Measurements from ENCODE around the gene ZNF599. TPM values are rescaled to one million over a fixed set of nuclear protein-coding genes. Genes with fewer than 3 reads are reported as not detected.

The ZNF599 gene
- total and polyA plus RNA-seq, 2 experiments from 2014 or later = 3.6 to 6.0 TPM

DNA sequence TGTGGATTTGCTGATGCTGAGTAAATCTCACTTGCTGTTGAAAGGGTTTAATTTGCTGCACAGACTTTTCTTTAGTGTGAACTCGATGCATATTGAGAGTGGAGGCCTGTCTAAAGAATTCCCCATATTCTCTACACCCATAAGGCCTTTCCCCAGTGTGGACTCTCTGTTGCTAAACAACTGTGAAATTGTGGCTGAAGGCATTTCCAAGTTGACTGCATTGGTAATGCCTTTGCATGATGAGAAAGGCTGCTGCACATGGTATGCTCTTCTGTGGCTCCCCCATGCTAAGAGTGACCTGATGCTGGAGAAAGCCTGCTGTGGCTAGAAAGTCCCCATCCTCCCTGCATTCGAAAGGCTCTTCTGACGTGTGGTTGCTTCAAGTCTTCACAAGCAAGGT, 6.6 kb upstream of the ZNF599 start:
- H3K27ac Mint-ChIP-seq = no peak overlapping the region
- no peak for TF ChIP-seq REST (IDR thresholded peaks at IDR 0.05; ENCODE audit: unreplicated experiment)
- no peak for TF ChIP-seq ZNF331 (CRISPR knock-in tag; IDR thresholded peaks at IDR 0.05; ENCODE audit: low read depth)
- TF ChIP-seq ZNF114 (CRISPR knock-in tag; IDR thresholded peaks at IDR 0.05) = no peak
- TF ChIP-seq NANOG (IDR thresholded peaks at IDR 0.05; ENCODE audit: borderline replicate concordance) = no peak
- TF ChIP-seq EZH2 (IDR thresholded peaks at IDR 0.05; ENCODE audit: low read depth, unreplicated experiment) = no peak
- TF ChIP-seq EZH2phosphoT487 (IDR thresholded peaks at IDR 0.05; ENCODE audit: unreplicated experiment) = no peak
- TF ChIP-seq STAT1 (IDR thresholded peaks at IDR 0.05; ENCODE audit: unreplicated experiment) = no peak
- ATAC-seq = no peak

GRCh38 chr19:34778342-34778741, 5.3 kb upstream of the ZNF599 start:
- Histone ChIP-seq H3K4me3 (no peak overlapping the region), H3K79me2 (replicated peaks; ENCODE audit: insufficient read depth) (no peaks in the 10 kb centered on the region), H3K4me2 (no peak overlapping the region), H2AFZ (no peak overlapping the region), H3K27ac (ENCODE audit: low read depth) (no peak overlapping the region), H4K20me1 (replicated peaks; ENCODE audit: insufficient read depth) (no peaks in the 10 kb centered on the region), H3K27me3 (ENCODE audit: insufficient read depth) (no peaks in the 10 kb centered on the region; the same call in 1 of the 2 replicates), H3K4me1 (ENCODE audit: insufficient read depth) (no peaks in the 10 kb centered on the region; the same call in 1 of the 2 replicates), H3F3A (replicated peaks; ENCODE audit: low read depth) (no peaks in the 10 kb centered on the region), H3K36me3 (ENCODE audit: insufficient read depth) (no peaks in the 10 kb centered on the region), H3K9me2 (ENCODE audit: insufficient read depth) (peaks cover 10% of the 10 kb centered on the region; the same call in 1 of the 2 replicates)
- H3K27ac Mint-ChIP-seq = no peak overlapping the region
- no peak for ATAC-seq
- DNase-seq (ENCODE audit: low spot score) = no peak
- H3K36me3 Mint-ChIP-seq (ENCODE audit: low read depth) = no peaks in the 10 kb centered on the region
- H3K27me3 Mint-ChIP-seq (ENCODE audit: insufficient read depth, low read depth, poor library complexity) = peaks cover 10% of the 10 kb centered on the region
- no peak overlapping the region for H3K4me3 Mint-ChIP-seq
- TF ChIP-seq EZH2phosphoT487 (IDR thresholded peaks at IDR 0.05; ENCODE audit: unreplicated experiment) (no peak), EZH2 (IDR thresholded peaks at IDR 0.05; ENCODE audit: low read depth, unreplicated experiment) (no peak), CREB1 (CRISPR knock-in tag; IDR thresholded peaks at IDR 0.05; ENCODE audit: low read depth) (no peak), ZNF331 (CRISPR knock-in tag; IDR thresholded peaks at IDR 0.05; ENCODE audit: low read depth) (no peak)
- H3K4me1 Mint-ChIP-seq = no peaks in the 10 kb centered on the region
- H3K9me3 Mint-ChIP-seq = peaks cover 50% of the 10 kb centered on the region

More for the DNA sequence above, 6.6 kb upstream of the ZNF599 start:
- Histone ChIP-seq H3K36me3 (ENCODE audit: insufficient read depth) (no peaks in the 10 kb centered on the region), H3K4me2 (no peak overlapping the region), H3K27me3 (ENCODE audit: insufficient read depth) (no peaks in the 10 kb centered on the region), H3K79me2 (replicated peaks; ENCODE audit: insufficient read depth) (no peaks in the 10 kb centered on the region), H2AFZ (no peak overlapping the region), H3F3A (replicated peaks; ENCODE audit: low read depth) (no peaks in the 10 kb centered on the region), H3K27ac (ENCODE audit: low read depth) (no peak overlapping the region), H3K4me1 (ENCODE audit: insufficient read depth) (no peaks in the 10 kb centered on the region), H4K20me1 (replicated peaks; ENCODE audit: insufficient read depth) (no peaks in the 10 kb centered on the region), H3K9me2 (ENCODE audit: insufficient read depth) (peaks cover 14% of the 10 kb centered on the region; the same call in 1 of the 2 replicates), H3K4me3 (no peak overlapping the region)
- Mint-ChIP-seq H3K36me3 (ENCODE audit: low read depth) (no peaks in the 10 kb centered on the region), H3K4me1 (no peaks in the 10 kb centered on the region), H3K9me3 (peaks cover 61% of the 10 kb centered on the region), H3K27me3 (ENCODE audit: insufficient read depth, low read depth, poor library complexity) (peaks cover 9% of the 10 kb centered on the region), H3K4me3 (no peak overlapping the region)
- no peak for DNase-seq (ENCODE audit: low spot score)

Data from GM23338 (cell line).